K562 (cell line): ENCODE data around the gene EHD2. TPM values are rescaled to one million over a fixed set of nuclear protein-coding genes. Genes with fewer than 3 reads are reported as not detected.
A peak's percentile ranks its signal among the peaks of the same experiment; 100 is the strongest.

Experiments used
- CBX1 ChIP-seq: sonication (generic); IDR thresholded peaks from 2 replicates; pipeline ENCODE4 v1.6.1; 2016; ENCODE audit warnings: antibody characterized with exemption, low read depth, mild to moderate bottlenecking
- CC2D1A ChIP-seq: fragments of 450-650 bp; IDR thresholded peaks from 2 replicates; pipeline ENCODE4 v1.6.1; 2017; ENCODE audit warnings: mild to moderate bottlenecking
- EP300 ChIP-seq: IDR thresholded peaks from 2 replicates; pipeline ENCODE4 v1.6.1; 2012; ENCODE audit warnings: low read length, improper control_type of control experiment
- FOXA1 ChIP-seq: fragments of 450-650 bp; IDR thresholded peaks from 2 replicates; pipeline ENCODE4 v1.6.1; 2016; ENCODE audit warnings: mild to moderate bottlenecking, borderline replicate concordance
- HMGN3 ChIP-seq: IDR thresholded peaks from 2 replicates; pipeline ENCODE4 v1.6.1; 2011; ENCODE audit warnings: borderline replicate concordance, low read depth, mild to moderate bottlenecking, mixed read lengths, low read length; ENCODE audit not compliant: insufficient read length; ENCODE audit errors: extremely low read depth
- MAFF ChIP-seq: IDR thresholded peaks from 2 replicates; pipeline ENCODE4 v1.6.1; 2012; ENCODE audit warnings: low read length, improper control_type of control experiment
- PTTG1 ChIP-seq: fragments of 450-650 bp; IDR thresholded peaks from 2 replicates; pipeline ENCODE4 v1.6.1; 2016; ENCODE audit warnings: low read depth, mild to moderate bottlenecking, missing genetic modification characterization, missing compliant biosample characterization
- RBBP5 ChIP-seq: fragments of 200-600 bp; sonication (generic); IDR thresholded peaks from 2 replicates; pipeline ENCODE4 v1.6.1; 2012; ENCODE audit warnings: borderline replicate concordance, mild to moderate bottlenecking, low read length, control low read depth, inconsistent platforms; ENCODE audit not compliant: insufficient read depth, poor library complexity, severe bottlenecking
- RBM25 ChIP-seq: fragments of 200-400 bp; formaldehyde crosslinking; IDR thresholded peaks from 2 replicates; pipeline ENCODE4 v1.6.1; 2018; ENCODE audit warnings: low read length, low read depth, moderate library complexity; ENCODE audit not compliant: severe bottlenecking
- RFX1 ChIP-seq: fragments of 450-650 bp; IDR thresholded peaks from 2 replicates; pipeline ENCODE4 v1.6.1; 2016; ENCODE audit warnings: mild to moderate bottlenecking, moderate library complexity
- SIN3B ChIP-seq: fragments of 450-650 bp; IDR thresholded peaks from 2 replicates; pipeline ENCODE4 v1.6.1; 2017; ENCODE audit warnings: low read depth, mild to moderate bottlenecking, moderate library complexity
- SREBF1 ChIP-seq: fragments of 150-350 bp; IDR thresholded peaks from 2 replicates; pipeline ENCODE4 v1.6.1; 2014; ENCODE audit warnings: antibody characterized with exemption, low read depth, low read length, borderline replicate concordance
- ZNF212 ChIP-seq: fragments of 450-650 bp; formaldehyde crosslinking; IDR thresholded peaks from 2 replicates; pipeline ENCODE4 v1.4.0; 2020; ENCODE audit warnings: mild to moderate bottlenecking
- ZNF695 ChIP-seq: fragments of 450-650 bp; formaldehyde crosslinking; IDR thresholded peaks from 2 replicates; pipeline ENCODE4 v1.4.0; 2020; ENCODE audit warnings: mild to moderate bottlenecking, moderate library complexity
- ZNF780A ChIP-seq: fragments of 250-450 bp; sonication (Bioruptor Pico); IDR thresholded peaks from 2 replicates; pipeline ENCODE4 v1.5.0; 2021; ENCODE audit warnings: mild to moderate bottlenecking
- polyA plus RNA-seq, 8 experiments: library from polyadenylated mRNA; depleted of rRNA in 4 of 8; stranded (reverse) in 5 of 8; unstranded in 3 of 8; fragments of >200 nt; fragmentation: Nextera tagmentation in 2 of 8; fragmentation: Illumina TruSeq in 1 of 8; extraction: Ambion mirVana in 2 of 8; extraction: Trizol in 1 of 8; gene quantifications; 2 replicates each; pipeline versions ENCODE4 v1.2.1 to v1.2.3, GENCODE V29; 2011 to 2014; ENCODE audit warnings: inconsistent platforms in 1 of 8, missing spikeins in 1 of 8
- total RNA-seq, 7 experiments: library from RNA; depleted of rRNA in 6 of 7; stranded (reverse); fragments of >200 nt in 6 of 7; fragmentation: Illumina TruSeq in 2 of 7; extraction: Trizol in 2 of 7; gene quantifications; 2 replicates each; pipeline versions ENCODE4 v1.2.1 to v1.2.3, GENCODE V29; 2011 to 2021; ENCODE audit warnings: low replicate concordance in 1 of 7
- TF ChIP-seq, protein P1 (sequence below): fragments of 450-650 bp; conservative IDR thresholded peaks from 2 replicates; pipeline ENCODE4 v1.6.1; 2016; ENCODE audit warnings: missing genetic modification characterization, low read depth, mild to moderate bottlenecking, control low read depth, missing compliant biosample characterization
- TF ChIP-seq, protein P2 (sequence below): fragments of 450-650 bp; IDR thresholded peaks from 2 replicates; pipeline ENCODE4 v1.6.1; 2016; ENCODE audit warnings: missing biosample characterization, missing genetic modification characterization
- TF ChIP-seq, protein P3 (sequence below): fragments of 250-450 bp; sonication (Bioruptor Pico); IDR thresholded peaks from 2 replicates; pipeline ENCODE4 v1.4.0; 2020; ENCODE audit warnings: borderline replicate concordance
- TF ChIP-seq, protein P4 (sequence below), 2 experiments: fragments of 450-650 bp; conservative IDR thresholded peaks; 2 replicates each; pipeline ENCODE4 v1.6.1; 2017; ENCODE audit warnings: mild to moderate bottlenecking in 2 of 2, moderate library complexity in 2 of 2
- TF ChIP-seq, protein P5 (sequence below): IDR thresholded peaks from 2 replicates; pipeline ENCODE4 v1.6.1; 2012; ENCODE audit warnings: low read depth, low read length, improper control_type of control experiment, borderline replicate concordance

EHD2 gene
- total and polyA plus RNA-seq, 9 of the 15 experiments (the other 6 are each of a cell fraction or from before 2014, with no cell fraction given) = 1.7 to 32.2 (median 3.0) TPM

DNA sequence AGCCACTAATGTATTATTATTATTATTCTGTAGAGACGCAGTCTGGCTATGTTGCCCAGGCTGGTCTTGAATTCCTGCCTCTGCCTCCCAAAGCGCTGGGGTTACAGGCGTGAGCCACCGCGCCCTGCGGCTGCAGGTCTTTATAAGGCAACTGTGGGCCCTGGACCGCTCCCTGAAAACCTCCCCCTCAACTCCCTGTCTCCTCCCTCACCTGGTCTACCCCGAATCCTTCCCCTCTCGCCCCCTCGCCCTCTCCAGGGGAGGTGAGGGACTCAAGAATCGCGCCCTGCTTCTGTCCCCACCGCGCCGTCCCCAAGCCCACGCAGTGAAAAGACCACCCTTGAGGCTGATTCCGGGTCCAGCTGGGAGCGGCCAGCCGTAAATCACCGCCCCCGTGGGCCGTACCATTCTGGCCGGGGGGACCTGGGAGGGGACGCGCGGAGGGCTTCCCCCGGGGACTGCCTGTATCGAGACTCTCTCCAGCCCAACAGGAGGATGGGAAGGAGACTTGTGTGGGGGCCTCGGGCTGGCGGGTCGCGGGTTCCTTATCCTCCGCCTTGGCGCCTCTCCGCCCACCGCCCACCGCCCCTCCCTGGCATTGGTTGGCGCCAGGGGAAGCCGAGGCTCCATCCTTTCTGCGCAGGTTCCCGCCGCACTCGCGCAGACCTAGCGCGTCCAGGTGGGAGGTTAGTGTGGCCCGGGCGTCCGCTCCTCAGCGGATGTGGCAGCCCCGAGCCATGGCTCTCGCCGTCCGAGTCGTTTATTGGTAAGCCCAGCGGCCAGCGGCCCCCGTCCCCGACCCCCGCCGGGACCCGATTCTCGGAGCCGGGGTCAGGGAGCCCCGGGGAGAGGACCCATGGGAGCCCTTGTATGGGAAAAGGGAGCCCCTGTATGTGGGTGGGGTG lies 65.1 kb downstream of the EHD2 start, which contains the start of gene SELENOW (continued):
- TF ChIP-seq RFX1 = no peak
- no peak for TF ChIP-seq ZNF695 (CRISPR knock-in tag)
- no peak for TF ChIP-seq SIN3B
- no peak for TF ChIP-seq EP300
- peak; percentile 77 for TF ChIP-seq SREBF1
- TF ChIP-seq ZNF780A = no peak
- TF ChIP-seq HMGN3 = peak; percentile 71
- TF ChIP-seq RBBP5 = peak; percentile 57
- TF ChIP-seq, protein P1, sequence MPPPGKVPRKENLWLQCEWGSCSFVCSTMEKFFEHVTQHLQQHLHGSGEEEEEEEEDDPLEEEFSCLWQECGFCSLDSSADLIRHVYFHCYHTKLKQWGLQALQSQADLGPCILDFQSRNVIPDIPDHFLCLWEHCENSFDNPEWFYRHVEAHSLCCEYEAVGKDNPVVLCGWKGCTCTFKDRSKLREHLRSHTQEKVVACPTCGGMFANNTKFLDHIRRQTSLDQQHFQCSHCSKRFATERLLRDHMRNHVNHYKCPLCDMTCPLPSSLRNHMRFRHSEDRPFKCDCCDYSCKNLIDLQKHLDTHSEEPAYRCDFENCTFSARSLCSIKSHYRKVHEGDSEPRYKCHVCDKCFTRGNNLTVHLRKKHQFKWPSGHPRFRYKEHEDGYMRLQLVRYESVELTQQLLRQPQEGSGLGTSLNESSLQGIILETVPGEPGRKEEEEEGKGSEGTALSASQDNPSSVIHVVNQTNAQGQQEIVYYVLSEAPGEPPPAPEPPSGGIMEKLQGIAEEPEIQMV (tag) = no peak
- TF ChIP-seq, protein P2, sequence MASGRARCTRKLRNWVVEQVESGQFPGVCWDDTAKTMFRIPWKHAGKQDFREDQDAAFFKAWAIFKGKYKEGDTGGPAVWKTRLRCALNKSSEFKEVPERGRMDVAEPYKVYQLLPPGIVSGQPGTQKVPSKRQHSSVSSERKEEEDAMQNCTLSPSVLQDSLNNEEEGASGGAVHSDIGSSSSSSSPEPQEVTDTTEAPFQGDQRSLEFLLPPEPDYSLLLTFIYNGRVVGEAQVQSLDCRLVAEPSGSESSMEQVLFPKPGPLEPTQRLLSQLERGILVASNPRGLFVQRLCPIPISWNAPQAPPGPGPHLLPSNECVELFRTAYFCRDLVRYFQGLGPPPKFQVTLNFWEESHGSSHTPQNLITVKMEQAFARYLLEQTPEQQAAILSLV (tag) = no peak
- TF ChIP-seq CBX1 = no peak
- TF ChIP-seq, protein P3, sequence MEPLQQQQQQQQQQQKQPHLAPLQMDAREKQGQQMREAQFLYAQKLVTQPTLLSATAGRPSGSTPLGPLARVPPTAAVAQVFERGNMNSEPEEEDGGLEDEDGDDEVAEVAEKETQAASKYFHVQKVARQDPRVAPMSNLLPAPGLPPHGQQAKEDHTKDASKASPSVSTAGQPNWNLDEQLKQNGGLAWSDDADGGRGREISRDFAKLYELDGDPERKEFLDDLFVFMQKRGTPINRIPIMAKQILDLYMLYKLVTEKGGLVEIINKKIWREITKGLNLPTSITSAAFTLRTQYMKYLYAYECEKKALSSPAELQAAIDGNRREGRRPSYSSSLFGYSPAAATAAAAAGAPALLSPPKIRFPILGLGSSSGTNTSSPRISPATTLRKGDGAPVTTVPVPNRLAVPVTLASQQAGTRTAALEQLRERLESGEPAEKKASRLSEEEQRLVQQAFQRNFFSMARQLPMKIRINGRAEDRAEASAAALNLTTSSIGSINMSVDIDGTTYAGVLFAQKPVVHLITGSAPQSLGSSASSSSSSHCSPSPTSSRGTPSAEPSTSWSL (CRISPR knock-in tag) = no peak
- TF ChIP-seq PTTG1 (tag) = no peak
- no peak for TF ChIP-seq ZNF212 (CRISPR knock-in tag)
- TF ChIP-seq RBM25 = no peak
- TF ChIP-seq, protein P4, sequence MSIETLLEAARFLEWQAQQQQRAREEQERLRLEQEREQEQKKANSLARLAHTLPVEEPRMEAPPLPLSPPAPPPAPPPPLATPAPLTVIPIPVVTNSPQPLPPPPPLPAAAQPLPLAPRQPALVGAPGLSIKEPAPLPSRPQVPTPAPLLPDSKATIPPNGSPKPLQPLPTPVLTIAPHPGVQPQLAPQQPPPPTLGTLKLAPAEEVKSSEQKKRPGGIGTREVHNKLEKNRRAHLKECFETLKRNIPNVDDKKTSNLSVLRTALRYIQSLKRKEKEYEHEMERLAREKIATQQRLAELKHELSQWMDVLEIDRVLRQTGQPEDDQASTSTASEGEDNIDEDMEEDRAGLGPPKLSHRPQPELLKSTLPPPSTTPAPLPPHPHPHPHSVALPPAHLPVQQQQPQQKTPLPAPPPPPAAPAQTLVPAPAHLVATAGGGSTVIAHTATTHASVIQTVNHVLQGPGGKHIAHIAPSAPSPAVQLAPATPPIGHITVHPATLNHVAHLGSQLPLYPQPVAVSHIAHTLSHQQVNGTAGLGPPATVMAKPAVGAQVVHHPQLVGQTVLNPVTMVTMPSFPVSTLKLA (conservative IDR thresholded peaks at IDR 0.05) = peak; percentile 11 to 69; a peak in 2 of 4 replicates
- no peak for TF ChIP-seq FOXA1
- TF ChIP-seq, protein P5, sequence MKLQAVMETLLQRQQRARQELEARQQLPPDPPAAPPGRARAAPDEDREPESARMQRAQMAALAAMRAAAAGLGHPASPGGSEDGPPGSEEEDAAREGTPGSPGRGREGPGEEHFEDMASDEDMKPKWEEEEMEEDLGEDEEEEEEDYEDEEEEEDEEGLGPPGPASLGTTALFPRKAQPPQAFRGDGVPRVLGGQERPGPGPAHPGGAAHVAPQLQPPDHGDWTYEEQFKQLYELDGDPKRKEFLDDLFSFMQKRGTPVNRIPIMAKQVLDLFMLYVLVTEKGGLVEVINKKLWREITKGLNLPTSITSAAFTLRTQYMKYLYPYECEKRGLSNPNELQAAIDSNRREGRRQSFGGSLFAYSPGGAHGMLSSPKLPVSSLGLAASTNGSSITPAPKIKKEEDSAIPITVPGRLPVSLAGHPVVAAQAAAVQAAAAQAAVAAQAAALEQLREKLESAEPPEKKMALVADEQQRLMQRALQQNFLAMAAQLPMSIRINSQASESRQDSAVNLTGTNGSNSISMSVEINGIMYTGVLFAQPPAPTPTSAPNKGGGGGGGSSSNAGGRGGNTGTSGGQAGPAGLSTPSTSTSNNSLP = no peak
- peak; percentile 30; the same call in 1 of the 2 replicates for TF ChIP-seq MAFF
- no peak; the same call in 1 of the 2 replicates for TF ChIP-seq CC2D1A
